Neural progenitor cell (in vitro differentiated cells): ENCODE data around the gene PTPRT. TPM values are rescaled to one million over a fixed set of nuclear protein-coding genes. Genes with fewer than 3 reads are reported as not detected.

Experiments
- DNase-seq: peaks from one replicate; pipeline ENCODE4 v3.0.0-alpha.2; 2016; ENCODE audit warnings: low spot score
- H2AFZ ChIP-seq: fragments of 200-600 bp; sonication (generic); replicated peaks from 2 replicates; pipeline ENCODE4 v1.6.1; 2016; ENCODE audit warnings: antibody characterized with exemption
- H3F3A ChIP-seq: fragments of 200-600 bp; sonication (generic); 2 replicates; pipeline ENCODE4 v1.6.1; 2016; ENCODE audit warnings: antibody characterized with exemption, low read depth
- H3K27ac ChIP-seq: fragments of 200-600 bp; sonication (generic); 2 replicates; pipeline ENCODE4 v1.5.1; 2016; ENCODE audit warnings: mild to moderate bottlenecking
- H3K27me3 ChIP-seq: fragments of 200-600 bp; sonication (generic); 2 replicates; pipeline ENCODE4 v1.6.1; 2016; ENCODE audit warnings: mild to moderate bottlenecking, moderate library complexity
- H3K36me3 ChIP-seq: fragments of 200-600 bp; sonication (generic); 2 replicates; pipeline ENCODE4 v1.5.1; 2016
- H3K4me1 ChIP-seq: fragments of 200-600 bp; sonication (generic); 2 replicates; pipeline ENCODE4 v1.6.1; 2016; ENCODE audit warnings: mixed run types
- H3K4me2 ChIP-seq: fragments of 200-600 bp; sonication (generic); 2 replicates; pipeline ENCODE4 v1.6.1; 2016
- H3K4me3 ChIP-seq: fragments of 200-600 bp; sonication (generic); 2 replicates; pipeline ENCODE4 v1.5.1; 2016
- H3K79me2 ChIP-seq: fragments of 200-600 bp; sonication (generic); 2 replicates; pipeline ENCODE4 v1.6.1; 2016; ENCODE audit warnings: low read depth
- H3K9ac ChIP-seq: fragments of 200-600 bp; sonication (generic); 2 replicates; pipeline ENCODE4 v1.6.1; 2016
- H3K9me3 ChIP-seq: fragments of 200-600 bp; sonication (generic); 2 replicates; pipeline ENCODE4 v1.5.1; 2016; ENCODE audit warnings: low read depth
- H4K20me1 ChIP-seq: fragments of 200-600 bp; sonication (generic); 2 replicates; pipeline ENCODE4 v1.6.1; 2016; ENCODE audit warnings: low read depth
- H3K27ac Mint-ChIP-seq: 3 replicates; pipeline ENCODE4 v1.8.0; 2021; ENCODE audit warnings: mixed read lengths
- H3K27me3 Mint-ChIP-seq: 2 replicates; pipeline ENCODE4 v1.8.0; 2022; ENCODE audit warnings: low read depth, mild to moderate bottlenecking, inconsistent platforms, moderate library complexity, mixed read lengths; ENCODE audit not compliant: insufficient read depth
- H3K36me3 Mint-ChIP-seq: 3 replicates; pipeline ENCODE4 v1.8.0; 2021; ENCODE audit warnings: mixed read lengths
- H3K4me1 Mint-ChIP-seq: 3 replicates; pipeline ENCODE4 v1.8.0; 2021; ENCODE audit warnings: mixed read lengths
- H3K4me3 Mint-ChIP-seq: 3 replicates; pipeline ENCODE4 v1.8.0; 2021; ENCODE audit warnings: mild to moderate bottlenecking, moderate library complexity, mixed read lengths
- H3K9me3 Mint-ChIP-seq: 3 replicates; pipeline ENCODE4 v1.8.0; 2020; ENCODE audit warnings: mixed read lengths
- EZH2 ChIP-seq: fragments of 200-600 bp; sonication (generic); IDR thresholded peaks from 2 replicates; pipeline ENCODE4 v1.6.1; 2017; ENCODE audit warnings: antibody characterized with exemption, mild to moderate bottlenecking, moderate library complexity
- EZH2phosphoT487 ChIP-seq: fragments of 200-600 bp; sonication (generic); IDR thresholded peaks from 2 replicates; pipeline ENCODE4 v1.6.1; 2017; ENCODE audit warnings: antibody characterized with exemption
- total RNA-seq: library from RNA; depleted of rRNA; stranded (reverse); fragments of >200 nt; gene quantifications from 2 replicates; pipeline ENCODE4 v1.2.3, GENCODE V29; 2015; ENCODE audit warnings: low replicate concordance
- TF ChIP-seq, protein P1 (sequence below): fragments of 200-600 bp; sonication (generic); IDR thresholded peaks from 2 replicates; pipeline ENCODE4 v1.5.1; 2017; ENCODE audit warnings: antibody characterized with exemption, mild to moderate bottlenecking

The PTPRT gene
- total RNA-seq, 1 donor from 2014 or later: 1.1 TPM

GRCh38 chr20:42907730-42908129 lies 282.0 kb downstream of the PTPRT start:
- Histone ChIP-seq H3K4me3 (no peak overlapping the region), H3K27ac (no peak overlapping the region), H3F3A (no peaks in the 10 kb centered on the region), H3K4me1 (no peaks in the 10 kb centered on the region), H3K79me2 (no peaks in the 10 kb centered on the region), H3K36me3 (no peaks in the 10 kb centered on the region), H4K20me1 (no peaks in the 10 kb centered on the region), H3K4me2 (no peak overlapping the region), H3K9ac (no peak overlapping the region), H3K9me3 (no peaks in the 10 kb centered on the region), H2AFZ (no peak overlapping the region), H3K27me3 (no peaks in the 10 kb centered on the region)
- Mint-ChIP-seq H3K4me3 (no peak overlapping the region), H3K4me1 (no peaks in the 10 kb centered on the region), H3K27me3 (peaks cover 6% of the 10 kb centered on the region), H3K27ac (no peak overlapping the region), H3K36me3 (no peaks in the 10 kb centered on the region), H3K9me3 (no peaks in the 10 kb centered on the region)
- TF ChIP-seq, protein P1, sequence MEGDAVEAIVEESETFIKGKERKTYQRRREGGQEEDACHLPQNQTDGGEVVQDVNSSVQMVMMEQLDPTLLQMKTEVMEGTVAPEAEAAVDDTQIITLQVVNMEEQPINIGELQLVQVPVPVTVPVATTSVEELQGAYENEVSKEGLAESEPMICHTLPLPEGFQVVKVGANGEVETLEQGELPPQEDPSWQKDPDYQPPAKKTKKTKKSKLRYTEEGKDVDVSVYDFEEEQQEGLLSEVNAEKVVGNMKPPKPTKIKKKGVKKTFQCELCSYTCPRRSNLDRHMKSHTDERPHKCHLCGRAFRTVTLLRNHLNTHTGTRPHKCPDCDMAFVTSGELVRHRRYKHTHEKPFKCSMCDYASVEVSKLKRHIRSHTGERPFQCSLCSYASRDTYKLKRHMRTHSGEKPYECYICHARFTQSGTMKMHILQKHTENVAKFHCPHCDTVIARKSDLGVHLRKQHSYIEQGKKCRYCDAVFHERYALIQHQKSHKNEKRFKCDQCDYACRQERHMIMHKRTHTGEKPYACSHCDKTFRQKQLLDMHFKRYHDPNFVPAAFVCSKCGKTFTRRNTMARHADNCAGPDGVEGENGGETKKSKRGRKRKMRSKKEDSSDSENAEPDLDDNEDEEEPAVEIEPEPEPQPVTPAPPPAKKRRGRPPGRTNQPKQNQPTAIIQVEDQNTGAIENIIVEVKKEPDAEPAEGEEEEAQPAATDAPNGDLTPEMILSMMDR: no peak
- no peak for TF ChIP-seq EZH2
- TF ChIP-seq EZH2phosphoT487: no peak
- no peak for DNase-seq

GRCh38 chr20:42906120-42906519 lies 283.6 kb downstream of the PTPRT start:
- Histone ChIP-seq H4K20me1 (no peaks in the 10 kb centered on the region), H3K9me3 (no peaks in the 10 kb centered on the region), H3K4me2 (no peak overlapping the region), H2AFZ (no peak overlapping the region), H3K27ac (no peak overlapping the region), H3K79me2 (no peaks in the 10 kb centered on the region), H3F3A (no peaks in the 10 kb centered on the region), H3K9ac (no peak overlapping the region), H3K4me1 (no peaks in the 10 kb centered on the region), H3K27me3 (no peaks in the 10 kb centered on the region), H3K4me3 (no peak overlapping the region), H3K36me3 (no peaks in the 10 kb centered on the region)
- H3K4me1 Mint-ChIP-seq: no peaks in the 10 kb centered on the region
- TF ChIP-seq EZH2phosphoT487: no peak
- TF ChIP-seq EZH2: no peak
- TF ChIP-seq, protein P1: no peak
- no peak overlapping the region for H3K4me3 Mint-ChIP-seq
- DNase-seq: no peak
- peaks cover 8% of the 10 kb centered on the region for H3K27me3 Mint-ChIP-seq
- H3K9me3 Mint-ChIP-seq: no peaks in the 10 kb centered on the region
- H3K36me3 Mint-ChIP-seq: no peaks in the 10 kb centered on the region
- H3K27ac Mint-ChIP-seq: no peak overlapping the region

GRCh38 chr20:42902509-42902908 lies 287.2 kb downstream of the PTPRT start:
- no peak for TF ChIP-seq EZH2phosphoT487
- TF ChIP-seq EZH2: no peak
- TF ChIP-seq, protein P1: no peak
- H3K9ac ChIP-seq: no peak overlapping the region
- no peak overlapping the region for H2AFZ ChIP-seq
- Mint-ChIP-seq H3K4me1 (no peaks in the 10 kb centered on the region), H3K36me3 (no peaks in the 10 kb centered on the region), H3K27me3 (peaks cover 8% of the 10 kb centered on the region), H3K9me3 (no peaks in the 10 kb centered on the region), H3K27ac (no peak overlapping the region), H3K4me3 (no peak overlapping the region)
- DNase-seq: no peak
- H3K79me2 ChIP-seq: no peaks in the 10 kb centered on the region
- H3F3A ChIP-seq: no peaks in the 10 kb centered on the region
- H3K27ac ChIP-seq: no peak overlapping the region
- H3K4me1 ChIP-seq: no peaks in the 10 kb centered on the region
- H3K27me3 ChIP-seq: no peaks in the 10 kb centered on the region
- no peak overlapping the region for H3K4me3 ChIP-seq
- no peaks in the 10 kb centered on the region for H3K36me3 ChIP-seq
- no peak overlapping the region for H3K4me2 ChIP-seq
- H4K20me1 ChIP-seq: no peaks in the 10 kb centered on the region
- H3K9me3 ChIP-seq: no peaks in the 10 kb centered on the region
